Ascending aorta (tissue), 2 donors: ENCODE measurements around the gene GOLGA7B. TPM values are rescaled to one million over a fixed set of nuclear protein-coding genes. Genes with fewer than 3 reads are reported as not detected.

Experiments
- DNase-seq, 2 donors: peaks; one replicate each; pipeline ENCODE4 v3.0.0-alpha.2; 2019; ENCODE audit warnings: low spot score in 2 of 2
- H3K27ac ChIP-seq, 2 donors: fragments of 200-600 bp; sonication (generic); one replicate each; pipeline ENCODE4 v1.5.1; 2016 to 2017; ENCODE audit warnings: mild to moderate bottlenecking in 1 of 2
- H3K27me3 ChIP-seq: fragments of 200-600 bp; sonication (generic); one replicate; pipeline ENCODE4 v1.5.1; 2017
- H3K36me3 ChIP-seq, 2 donors: fragments of 200-600 bp; sonication (generic); one replicate each; pipeline ENCODE4 v1.5.1; 2016
- H3K4me1 ChIP-seq, 2 donors: fragments of 200-600 bp; sonication (generic); one replicate each; pipeline ENCODE4 v1.5.1; 2016 to 2017; ENCODE audit warnings: mild to moderate bottlenecking in 1 of 2
- H3K4me3 ChIP-seq, 2 donors: fragments of 200-600 bp; sonication (generic); one replicate each; pipeline ENCODE4 v1.5.1; 2016 to 2017; ENCODE audit warnings: mild to moderate bottlenecking in 1 of 2
- H3K9me3 ChIP-seq, 2 donors: fragments of 200-600 bp; sonication (generic); one replicate each; pipeline ENCODE4 v1.5.1; 2016
- intact Hi-C: fragments of 100-400 bp; cut with DNase I; formaldehyde crosslinking; loops from one replicate; pipeline ENCODE4 v1.15.1; 2023
- total RNA-seq: library from RNA; depleted of rRNA; stranded (reverse); fragments of >200 nt; gene quantifications from one replicate; pipeline ENCODE4 v1.1.0, GENCODE V29; 2016
- TF ChIP-seq, protein P1 (sequence below), 3 experiments: fragments of 200-600 bp in 2 of 3; fragments of 450-650 bp in 1 of 3; sonication (generic) in 2 of 3; IDR thresholded peaks; one replicate each; pipeline ENCODE4 v1.5.1; 2016 to 2019; ENCODE audit warnings: antibody characterized with exemption in 3 of 3, mild to moderate bottlenecking in 1 of 3, moderate library complexity in 1 of 3

GOLGA7B gene
- total RNA-seq, 1 donor from 2014 or later, result 0.11 TPM

GRCh38 chr10:97916586-97916985, 66.9 kb downstream of the GOLGA7B start:
- TF ChIP-seq, protein P1, sequence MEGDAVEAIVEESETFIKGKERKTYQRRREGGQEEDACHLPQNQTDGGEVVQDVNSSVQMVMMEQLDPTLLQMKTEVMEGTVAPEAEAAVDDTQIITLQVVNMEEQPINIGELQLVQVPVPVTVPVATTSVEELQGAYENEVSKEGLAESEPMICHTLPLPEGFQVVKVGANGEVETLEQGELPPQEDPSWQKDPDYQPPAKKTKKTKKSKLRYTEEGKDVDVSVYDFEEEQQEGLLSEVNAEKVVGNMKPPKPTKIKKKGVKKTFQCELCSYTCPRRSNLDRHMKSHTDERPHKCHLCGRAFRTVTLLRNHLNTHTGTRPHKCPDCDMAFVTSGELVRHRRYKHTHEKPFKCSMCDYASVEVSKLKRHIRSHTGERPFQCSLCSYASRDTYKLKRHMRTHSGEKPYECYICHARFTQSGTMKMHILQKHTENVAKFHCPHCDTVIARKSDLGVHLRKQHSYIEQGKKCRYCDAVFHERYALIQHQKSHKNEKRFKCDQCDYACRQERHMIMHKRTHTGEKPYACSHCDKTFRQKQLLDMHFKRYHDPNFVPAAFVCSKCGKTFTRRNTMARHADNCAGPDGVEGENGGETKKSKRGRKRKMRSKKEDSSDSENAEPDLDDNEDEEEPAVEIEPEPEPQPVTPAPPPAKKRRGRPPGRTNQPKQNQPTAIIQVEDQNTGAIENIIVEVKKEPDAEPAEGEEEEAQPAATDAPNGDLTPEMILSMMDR (IDR thresholded peaks at IDR 0.05), result no peak
- intact Hi-C loops, result no loop called here
- H3K36me3 ChIP-seq, result no peaks in the 10 kb centered on the region
- H3K27ac ChIP-seq, result no peak overlapping the region
- H3K4me1 ChIP-seq, result no peaks in the 10 kb centered on the region
- DNase-seq, result no peak
- no peak overlapping the region for H3K4me3 ChIP-seq
- no peaks in the 10 kb centered on the region for H3K9me3 ChIP-seq
- H3K27me3 ChIP-seq, result no peaks in the 10 kb centered on the region

DNA sequence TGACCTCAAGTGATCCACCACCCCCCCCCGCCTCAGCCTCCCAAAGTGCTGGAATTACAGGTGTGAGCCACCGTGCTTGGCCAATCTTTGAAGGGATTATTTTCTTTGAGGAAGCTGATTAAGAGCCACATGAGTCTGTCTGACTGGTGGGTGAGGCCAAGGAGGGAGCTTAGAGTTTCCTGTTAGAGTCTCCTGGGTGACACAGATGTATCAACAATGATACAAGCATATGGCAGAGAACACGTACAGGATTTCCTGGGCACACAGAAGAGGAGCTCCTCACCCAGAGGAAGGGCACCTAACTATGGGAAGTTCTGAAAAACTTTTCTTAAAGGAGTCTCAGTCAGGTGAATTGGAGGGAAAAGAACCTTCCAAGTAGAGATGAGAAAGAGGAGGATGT, 69.4 kb downstream of the GOLGA7B start:
- TF ChIP-seq, protein P1 (IDR thresholded peaks at IDR 0.05), result no peak
- intact Hi-C loops, result no loop called here
- Histone ChIP-seq H3K9me3 (no peaks in the 10 kb centered on the region), H3K4me3 (no peak overlapping the region), H3K27ac (no peak overlapping the region), H3K4me1 (no peaks in the 10 kb centered on the region), H3K27me3 (no peaks in the 10 kb centered on the region), H3K36me3 (no peaks in the 10 kb centered on the region)
- DNase-seq, result no peak

DNA sequence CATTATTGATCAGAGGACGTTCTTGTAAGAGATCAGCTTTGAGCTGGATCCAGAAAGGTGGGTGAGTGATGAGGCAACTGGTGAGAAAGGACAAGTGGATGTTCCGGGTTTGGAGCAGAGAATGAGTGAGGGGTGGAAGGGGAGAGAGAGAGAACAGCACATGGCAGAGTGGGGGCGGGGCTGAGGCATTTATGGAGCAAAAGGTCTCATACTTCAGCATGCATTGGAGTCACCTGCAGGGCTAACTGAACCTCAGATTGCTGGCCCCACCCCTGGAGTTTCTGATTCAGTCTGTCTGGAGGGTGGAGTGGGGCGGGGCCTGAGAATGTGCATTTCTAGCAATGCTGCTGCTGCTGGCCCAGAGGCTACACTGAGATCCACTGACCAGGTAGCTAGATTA, 71.2 kb downstream of the GOLGA7B start:
- H3K27me3 ChIP-seq, result no peaks in the 10 kb centered on the region
- H3K27ac ChIP-seq, result no peak overlapping the region
- no peak overlapping the region for H3K4me3 ChIP-seq
- TF ChIP-seq, protein P1 (IDR thresholded peaks at IDR 0.05), result no peak
- H3K4me1 ChIP-seq, result no peaks in the 10 kb centered on the region
- intact Hi-C loops, result no loop called here
- H3K9me3 ChIP-seq, result no peaks in the 10 kb centered on the region
- no peaks in the 10 kb centered on the region for H3K36me3 ChIP-seq
- no peak for DNase-seq

Other genes starting within 250 kb of the GOLGA7B start
- 2.3 TPM for gene MORN4, start 216.3 kb upstream of the GOLGA7B start, total RNA-seq
- gene PI4K2A, start 209.2 kb upstream of the GOLGA7B start, total RNA-seq, result 33.7 TPM
- gene AVPI1, start 162.6 kb upstream of the GOLGA7B start, total RNA-seq, result 23.7 TPM
- 43.7 TPM for gene MARVELD1, start 136.1 kb upstream of the GOLGA7B start, total RNA-seq
- 62.2 TPM for gene ZFYVE27, start 112.7 kb upstream of the GOLGA7B start, total RNA-seq
- not detected for gene SFRP5, start 77.8 kb upstream of the GOLGA7B start, total RNA-seq
- 25.2 TPM for gene CRTAC1, start 180.8 kb downstream of the GOLGA7B start, total RNA-seq